PC-9 (cell line): Measurements from ENCODE around the gene PRKG2. TPM values are rescaled to one million over a fixed set of nuclear protein-coding genes. Genes with fewer than 3 reads are reported as not detected.

Experiments used
- BruUV-seq: library from RNA; stranded (reverse); fragments of 400-500 nt; replicated peaks from 2 replicates; lab custom pipeline; 2021; lab: Mats Ljungman, UMichigan
- CTCF ChIA-PET: fragments of 300-600 bp; sonication (Branson Sonifier 250); formaldehyde crosslinking; loops from one replicate; lab custom pipeline; 2022; ENCODE audit warnings: antibody characterized with exemption; lab: Charles Lee
- POLR2A ChIA-PET: fragments of 300-600 bp; sonication (Branson Sonifier 250); formaldehyde crosslinking; loops from one replicate; lab custom pipeline; 2022; ENCODE audit warnings: antibody characterized with exemption; ENCODE audit not compliant: unreplicated experiment; lab: Charles Lee
- DNase-seq, 2 experiments: peaks; one replicate each; pipeline versions ENCODE4 v3.0.0 to v3.0.0-alpha.2; 2015 to 2022; ENCODE audit warnings: mixed read lengths in 1 of 2
- H2AFZ ChIP-seq: fragments of 200-600 bp; sonication (generic); 2 replicates; pipeline ENCODE4 v1.8.1; 2017; ENCODE audit warnings: antibody characterized with exemption
- H3F3A ChIP-seq: fragments of 200-600 bp; sonication (generic); 2 replicates; pipeline ENCODE4 v1.8.1; 2017; ENCODE audit warnings: antibody characterized with exemption, mild to moderate bottlenecking, low read depth; ENCODE audit not compliant: insufficient read depth
- H3K27ac ChIP-seq: fragments of 200-600 bp; sonication (generic); 2 replicates; pipeline ENCODE4 v1.6.1; 2016; ENCODE audit warnings: mixed run types
- H3K27me3 ChIP-seq: fragments of 200-600 bp; sonication (generic); 2 replicates; pipeline ENCODE4 v1.6.1; 2016; ENCODE audit warnings: low read depth, mixed run types; ENCODE audit not compliant: insufficient read depth
- H3K36me3 ChIP-seq: fragments of 200-600 bp; sonication (generic); 2 replicates; pipeline ENCODE4 v1.6.1; 2016; ENCODE audit warnings: low read depth, mixed run types
- H3K4me1 ChIP-seq: fragments of 200-600 bp; sonication (generic); replicated peaks from 2 replicates; pipeline ENCODE4 v1.6.1; 2016; ENCODE audit warnings: mixed run types; ENCODE audit not compliant: insufficient read depth
- H3K4me2 ChIP-seq: fragments of 200-600 bp; sonication (generic); 2 replicates; pipeline ENCODE4 v1.6.1; 2017; ENCODE audit warnings: mixed run types
- H3K4me3 ChIP-seq: fragments of 200-600 bp; sonication (generic); 2 replicates; pipeline ENCODE4 v1.6.1; 2016; ENCODE audit warnings: mixed run types
- H3K79me2 ChIP-seq: fragments of 200-600 bp; sonication (generic); 2 replicates; pipeline ENCODE4 v1.6.1; 2017; ENCODE audit warnings: low read depth, mixed run types
- H3K9me2 ChIP-seq: fragments of 200-600 bp; sonication (generic); 2 replicates; pipeline ENCODE4 v1.8.1; 2017; ENCODE audit warnings: mild to moderate bottlenecking; ENCODE audit not compliant: insufficient read depth
- H3K9me3 ChIP-seq: fragments of 200-600 bp; sonication (generic); 2 replicates; pipeline ENCODE4 v1.8.1; 2016; ENCODE audit warnings: low read depth; ENCODE audit not compliant: insufficient read depth
- H4K20me1 ChIP-seq: fragments of 200-600 bp; sonication (generic); 2 replicates; pipeline ENCODE4 v1.8.1; 2017; ENCODE audit not compliant: insufficient read depth
- EZH2 ChIP-seq: fragments of 200-600 bp; sonication (generic); IDR thresholded peaks from 2 replicates; pipeline ENCODE4 v1.8.0; 2017; ENCODE audit warnings: antibody characterized with exemption, low read depth
- intact Hi-C: fragments of 100-400 bp; cut with micrococcal nuclease; formaldehyde crosslinking; loops from one replicate; pipeline ENCODE4 v1.10.0; 2022; ENCODE audit not compliant: unreplicated experiment
- total RNA-seq: library from RNA; stranded (reverse); gene quantifications from 2 replicates; pipeline ENCODE4 v1.2.3, GENCODE V29; 2021
- TF ChIP-seq, protein P1 (sequence below): fragments of 200-600 bp; sonication (generic); conservative IDR thresholded peaks from 2 replicates; pipeline ENCODE4 v1.6.1; 2017; ENCODE audit warnings: mixed run types, antibody characterized with exemption, mild to moderate bottlenecking, moderate library complexity

Gene PRKG2
- total RNA-seq, 1 experiment from 2014 or later = not detected

- ChIA-PET CTCF (no interaction called here), POLR2A (no interaction called here)
- Histone ChIP-seq H3K9me2 (no peaks in the 10 kb centered on the region), H3K4me2 (no peak overlapping the region), H2AFZ (no peak overlapping the region), H3K27ac (no peak overlapping the region), H4K20me1 (no peaks in the 10 kb centered on the region), H3K79me2 (no peaks in the 10 kb centered on the region), H3K4me3 (no peak overlapping the region), H3K9me3 (no peaks in the 10 kb centered on the region), H3K36me3 (no peaks in the 10 kb centered on the region), H3K4me1 (no peaks in the 10 kb centered on the region), H3F3A (no peaks in the 10 kb centered on the region), H3K27me3 (no peaks in the 10 kb centered on the region)
- no TSS peak for BruUV-seq
- DNase-seq = peak in 1 of 2 experiments; percentile 35
- intact Hi-C loops = no loop called here
- TF ChIP-seq EZH2 = no peak
- TF ChIP-seq, protein P1, sequence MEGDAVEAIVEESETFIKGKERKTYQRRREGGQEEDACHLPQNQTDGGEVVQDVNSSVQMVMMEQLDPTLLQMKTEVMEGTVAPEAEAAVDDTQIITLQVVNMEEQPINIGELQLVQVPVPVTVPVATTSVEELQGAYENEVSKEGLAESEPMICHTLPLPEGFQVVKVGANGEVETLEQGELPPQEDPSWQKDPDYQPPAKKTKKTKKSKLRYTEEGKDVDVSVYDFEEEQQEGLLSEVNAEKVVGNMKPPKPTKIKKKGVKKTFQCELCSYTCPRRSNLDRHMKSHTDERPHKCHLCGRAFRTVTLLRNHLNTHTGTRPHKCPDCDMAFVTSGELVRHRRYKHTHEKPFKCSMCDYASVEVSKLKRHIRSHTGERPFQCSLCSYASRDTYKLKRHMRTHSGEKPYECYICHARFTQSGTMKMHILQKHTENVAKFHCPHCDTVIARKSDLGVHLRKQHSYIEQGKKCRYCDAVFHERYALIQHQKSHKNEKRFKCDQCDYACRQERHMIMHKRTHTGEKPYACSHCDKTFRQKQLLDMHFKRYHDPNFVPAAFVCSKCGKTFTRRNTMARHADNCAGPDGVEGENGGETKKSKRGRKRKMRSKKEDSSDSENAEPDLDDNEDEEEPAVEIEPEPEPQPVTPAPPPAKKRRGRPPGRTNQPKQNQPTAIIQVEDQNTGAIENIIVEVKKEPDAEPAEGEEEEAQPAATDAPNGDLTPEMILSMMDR = no peak
Observed at GRCh38 chr4:81237791-81238190, 22.8 kb upstream of the PRKG2 start.

DNA sequence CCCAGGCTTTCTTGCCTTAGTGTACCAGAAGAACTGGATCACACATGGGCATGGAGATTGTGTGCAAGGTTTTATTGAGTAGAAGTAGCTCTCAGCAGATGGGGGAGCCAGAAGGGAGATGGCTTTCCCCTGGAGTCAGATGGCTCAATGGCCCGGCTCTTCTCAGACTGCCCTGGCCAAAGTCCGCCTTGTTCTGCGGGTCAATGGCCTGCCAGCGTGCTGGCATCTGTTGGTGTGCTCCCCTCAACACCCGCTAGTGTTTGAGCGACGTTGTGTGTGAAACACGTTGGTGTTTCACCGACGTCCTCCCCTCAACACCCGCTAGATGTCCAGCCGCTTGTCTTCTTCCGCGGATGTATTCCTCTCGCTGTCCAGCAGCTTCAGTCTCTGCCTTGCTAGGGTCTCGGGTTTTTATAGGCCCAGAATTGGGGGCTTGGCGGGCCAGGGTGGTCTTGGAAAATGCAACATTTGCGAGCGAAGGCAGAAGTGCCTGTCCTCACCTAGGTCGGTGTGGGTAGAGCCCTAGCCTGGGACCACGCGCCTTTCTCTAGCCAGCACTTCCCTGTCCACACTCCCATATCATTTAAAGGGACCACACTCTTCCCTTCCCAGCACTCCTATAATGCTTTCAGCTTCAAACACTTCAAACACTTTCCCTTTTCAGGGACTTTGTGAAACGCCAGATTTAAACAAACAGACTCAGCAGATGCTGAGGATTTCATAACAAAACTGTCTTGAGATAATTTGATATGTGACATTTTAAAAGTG lies 21.1 kb upstream of the PRKG2 start:
- no peak for DNase-seq
- H3K27ac ChIP-seq = no peak overlapping the region
- no TSS peak for BruUV-seq
- H3K36me3 ChIP-seq = no peaks in the 10 kb centered on the region
- CTCF ChIA-PET = no interaction called here
- H3K27me3 ChIP-seq = no peaks in the 10 kb centered on the region
- no peaks in the 10 kb centered on the region for H3K9me3 ChIP-seq
- H3K79me2 ChIP-seq = no peaks in the 10 kb centered on the region
- H2AFZ ChIP-seq = no peak overlapping the region
- no peaks in the 10 kb centered on the region for H3K9me2 ChIP-seq
- no peaks in the 10 kb centered on the region for H4K20me1 ChIP-seq
- no peaks in the 10 kb centered on the region for H3K4me1 ChIP-seq
- POLR2A ChIA-PET = no interaction called here
- intact Hi-C loops = no loop called here
- H3K4me3 ChIP-seq = no peak overlapping the region
- H3F3A ChIP-seq = no peaks in the 10 kb centered on the region
- H3K4me2 ChIP-seq = no peak overlapping the region
- no peak for TF ChIP-seq EZH2
- TF ChIP-seq, protein P1 = no peak

- H3K27ac ChIP-seq = no peak overlapping the region
- no peaks in the 10 kb centered on the region for H3K79me2 ChIP-seq
- CTCF ChIA-PET = no interaction called here
- DNase-seq = no peak
- intact Hi-C loops = no loop called here
- POLR2A ChIA-PET = no interaction called here
- no TSS peak for BruUV-seq
- H2AFZ ChIP-seq = no peak overlapping the region
- no peaks in the 10 kb centered on the region for H3K4me1 ChIP-seq
- H3F3A ChIP-seq = no peaks in the 10 kb centered on the region
- H3K9me2 ChIP-seq = no peaks in the 10 kb centered on the region
- H3K9me3 ChIP-seq = no peaks in the 10 kb centered on the region
- TF ChIP-seq, protein P1 = no peak
- TF ChIP-seq EZH2 = no peak
- no peak overlapping the region for H3K4me2 ChIP-seq
- H4K20me1 ChIP-seq = no peaks in the 10 kb centered on the region
- H3K27me3 ChIP-seq = no peaks in the 10 kb centered on the region
- no peak overlapping the region for H3K4me3 ChIP-seq
- H3K36me3 ChIP-seq = no peaks in the 10 kb centered on the region
Observed at GRCh38 chr4:81227968-81228367, 12.9 kb upstream of the PRKG2 start.
